SK-N-SH treated with all-trans-retinoic acid at 6 μM for 48 hours (cell line): ENCODE measurements around the gene SLC28A1.

ENCODE experiments used
- ATAC-seq: fragments of 200-7000 bp; cut with Tn5 transposase; 3 replicates; pipeline ENCODE4 v1.9.1; 2020; ENCODE audit warnings: mild to moderate bottlenecking, moderate library complexity
- ARNTL ChIP-seq: fragments of 450-650 bp; formaldehyde crosslinking; IDR thresholded peaks from 2 replicates; pipeline ENCODE4 v1.5.0; 2020; ENCODE audit warnings: low read depth, mild to moderate bottlenecking, moderate library complexity, borderline replicate concordance
- BACH2 ChIP-seq: fragments of 250-450 bp; sonication (Bioruptor Pico); IDR thresholded peaks from 2 replicates; pipeline ENCODE4 v1.9.0; 2021; ENCODE audit warnings: mild to moderate bottlenecking, borderline replicate concordance
- CSDC2 ChIP-seq: fragments of 250-450 bp; sonication (Bioruptor Pico); IDR thresholded peaks from 2 replicates; pipeline ENCODE4 v1.5.0; 2020; ENCODE audit warnings: mild to moderate bottlenecking, moderate library complexity
- GLIS3 ChIP-seq: fragments of 250-450 bp; sonication (Bioruptor Pico); IDR thresholded peaks from 2 replicates; pipeline ENCODE4 v1.5.0; 2020; ENCODE audit warnings: mild to moderate bottlenecking, moderate library complexity
- ISL1 ChIP-seq: fragments of 250-450 bp; sonication (Bioruptor Pico); IDR thresholded peaks from 2 replicates; pipeline ENCODE4 v2.1.2; 2022; ENCODE audit warnings: mild to moderate bottlenecking, moderate library complexity
- OSR1 ChIP-seq: fragments of 250-450 bp; sonication (Bioruptor Pico); IDR thresholded peaks from 2 replicates; pipeline ENCODE4 v1.8.0; 2022; ENCODE audit warnings: moderate library complexity, mild to moderate bottlenecking, inconsistent platforms
- PPARA ChIP-seq: fragments of 250-450 bp; sonication (Bioruptor Pico); IDR thresholded peaks from 2 replicates; pipeline ENCODE4 v1.5.0; 2020; ENCODE audit warnings: mild to moderate bottlenecking, borderline replicate concordance
- RARB ChIP-seq: fragments of 250-450 bp; sonication (Bioruptor Pico); IDR thresholded peaks from 2 replicates; pipeline ENCODE4 v1.8.0; 2021; ENCODE audit warnings: mild to moderate bottlenecking, moderate library complexity
- SNAI2 ChIP-seq: fragments of 250-450 bp; sonication (Bioruptor Pico); IDR thresholded peaks from 2 replicates; pipeline ENCODE4 v1.5.0; 2020; ENCODE audit warnings: mild to moderate bottlenecking, moderate library complexity
- TOX ChIP-seq: fragments of 250-450 bp; sonication (Bioruptor Pico); IDR thresholded peaks from 2 replicates; pipeline ENCODE4 v1.8.0; 2021; ENCODE audit warnings: mild to moderate bottlenecking, moderate library complexity, borderline replicate concordance
- ZC3H10 ChIP-seq: fragments of 250-450 bp; sonication (Bioruptor Pico); IDR thresholded peaks from 2 replicates; pipeline ENCODE4 v1.5.1; 2021; ENCODE audit warnings: mild to moderate bottlenecking, moderate library complexity
- ZFP30 ChIP-seq: fragments of 450-650 bp; formaldehyde crosslinking; IDR thresholded peaks from 2 replicates; pipeline ENCODE4 v1.5.0; 2022; ENCODE audit warnings: mild to moderate bottlenecking, moderate library complexity
- ZNF565 ChIP-seq: fragments of 450-650 bp; formaldehyde crosslinking; conservative IDR thresholded peaks from 2 replicates; pipeline ENCODE4 v1.5.0; 2020; ENCODE audit warnings: low read depth, mild to moderate bottlenecking, moderate library complexity
- ZNF70 ChIP-seq: fragments of 450-650 bp; formaldehyde crosslinking; IDR thresholded peaks from 2 replicates; pipeline ENCODE4 v1.5.0; 2020; ENCODE audit warnings: mild to moderate bottlenecking, moderate library complexity
- ZNF8 ChIP-seq: fragments of 450-650 bp; formaldehyde crosslinking; IDR thresholded peaks from 2 replicates; pipeline ENCODE4 v1.5.0; 2020; ENCODE audit warnings: mild to moderate bottlenecking, moderate library complexity
- TF ChIP-seq, protein P1 (sequence below): fragments of 250-450 bp; sonication (Bioruptor Pico); IDR thresholded peaks from 2 replicates; pipeline ENCODE4 v1.5.0; 2020; ENCODE audit warnings: mild to moderate bottlenecking, moderate library complexity
- TF ChIP-seq, protein P2 (sequence below): fragments of 250-450 bp; sonication (Bioruptor Pico); IDR thresholded peaks from 2 replicates; pipeline ENCODE4 v1.5.1; 2021; ENCODE audit warnings: mild to moderate bottlenecking, moderate library complexity
- TF ChIP-seq, protein P3 (sequence below): fragments of 250-450 bp; sonication (Bioruptor Pico); IDR thresholded peaks from 2 replicates; pipeline ENCODE4 v1.8.0; 2021; ENCODE audit warnings: low read depth, mild to moderate bottlenecking, moderate library complexity, borderline replicate concordance
- TF ChIP-seq, protein P4 (sequence below): fragments of 250-450 bp; sonication (Bioruptor Pico); IDR thresholded peaks from 2 replicates; pipeline ENCODE4 v1.5.1; 2020; ENCODE audit warnings: low read depth, mild to moderate bottlenecking, moderate library complexity

SLC28A1 gene

DNA sequence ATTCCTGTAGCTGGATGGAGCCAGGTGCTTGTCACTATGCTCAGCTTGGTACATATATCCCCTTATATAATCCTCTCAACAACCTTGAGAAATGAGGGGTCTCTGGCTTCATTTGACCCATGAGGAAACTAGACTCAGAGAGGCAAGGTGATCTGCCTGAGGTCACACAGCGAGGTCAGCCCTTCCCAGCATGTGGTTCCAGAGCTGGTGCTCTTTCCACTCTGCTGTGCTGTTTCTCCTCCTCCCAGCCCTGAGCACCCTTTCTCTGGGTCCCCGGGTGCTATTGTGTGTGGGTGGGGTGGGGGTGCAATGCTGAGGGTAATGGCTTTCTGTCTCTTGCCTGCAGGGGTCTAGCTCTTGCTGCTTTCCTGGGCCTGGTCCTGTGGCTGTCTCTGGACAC, 19.3 kb downstream of the SLC28A1 start (continued):
- TF ChIP-seq, protein P1, sequence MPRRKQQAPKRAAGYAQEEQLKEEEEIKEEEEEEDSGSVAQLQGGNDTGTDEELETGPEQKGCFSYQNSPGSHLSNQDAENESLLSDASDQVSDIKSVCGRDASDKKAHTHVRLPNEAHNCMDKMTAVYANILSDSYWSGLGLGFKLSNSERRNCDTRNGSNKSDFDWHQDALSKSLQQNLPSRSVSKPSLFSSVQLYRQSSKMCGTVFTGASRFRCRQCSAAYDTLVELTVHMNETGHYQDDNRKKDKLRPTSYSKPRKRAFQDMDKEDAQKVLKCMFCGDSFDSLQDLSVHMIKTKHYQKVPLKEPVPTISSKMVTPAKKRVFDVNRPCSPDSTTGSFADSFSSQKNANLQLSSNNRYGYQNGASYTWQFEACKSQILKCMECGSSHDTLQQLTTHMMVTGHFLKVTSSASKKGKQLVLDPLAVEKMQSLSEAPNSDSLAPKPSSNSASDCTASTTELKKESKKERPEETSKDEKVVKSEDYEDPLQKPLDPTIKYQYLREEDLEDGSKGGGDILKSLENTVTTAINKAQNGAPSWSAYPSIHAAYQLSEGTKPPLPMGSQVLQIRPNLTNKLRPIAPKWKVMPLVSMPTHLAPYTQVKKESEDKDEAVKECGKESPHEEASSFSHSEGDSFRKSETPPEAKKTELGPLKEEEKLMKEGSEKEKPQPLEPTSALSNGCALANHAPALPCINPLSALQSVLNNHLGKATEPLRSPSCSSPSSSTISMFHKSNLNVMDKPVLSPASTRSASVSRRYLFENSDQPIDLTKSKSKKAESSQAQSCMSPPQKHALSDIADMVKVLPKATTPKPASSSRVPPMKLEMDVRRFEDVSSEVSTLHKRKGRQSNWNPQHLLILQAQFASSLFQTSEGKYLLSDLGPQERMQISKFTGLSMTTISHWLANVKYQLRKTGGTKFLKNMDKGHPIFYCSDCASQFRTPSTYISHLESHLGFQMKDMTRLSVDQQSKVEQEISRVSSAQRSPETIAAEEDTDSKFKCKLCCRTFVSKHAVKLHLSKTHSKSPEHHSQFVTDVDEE: no peak
- TF ChIP-seq ZNF70 (CRISPR knock-in tag) (no peak), ZNF8 (CRISPR knock-in tag) (no peak), ISL1 (no peak), ARNTL (CRISPR knock-in tag) (no peak)

DNA sequence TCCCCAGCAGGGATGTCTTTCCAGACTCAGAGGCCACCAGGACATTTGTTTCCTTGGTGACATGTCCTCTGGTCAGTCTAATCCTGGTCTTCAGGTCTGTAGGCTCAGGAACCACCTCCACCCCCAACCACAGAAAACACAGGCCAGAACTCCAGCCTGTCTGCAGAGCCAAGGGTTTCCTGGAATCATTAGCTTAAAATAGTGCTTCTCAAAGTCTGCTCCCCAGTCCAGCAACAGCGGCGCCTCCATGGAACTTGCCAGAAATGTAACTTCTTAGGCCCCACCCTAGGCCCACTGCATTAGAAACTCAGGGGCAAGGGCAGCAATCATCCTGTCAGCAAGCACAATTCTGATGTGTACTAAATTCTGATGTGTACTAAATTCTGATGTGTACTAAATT, 20.0 kb downstream of the SLC28A1 start:
- ATAC-seq: no peak
- TF ChIP-seq, protein P2, sequence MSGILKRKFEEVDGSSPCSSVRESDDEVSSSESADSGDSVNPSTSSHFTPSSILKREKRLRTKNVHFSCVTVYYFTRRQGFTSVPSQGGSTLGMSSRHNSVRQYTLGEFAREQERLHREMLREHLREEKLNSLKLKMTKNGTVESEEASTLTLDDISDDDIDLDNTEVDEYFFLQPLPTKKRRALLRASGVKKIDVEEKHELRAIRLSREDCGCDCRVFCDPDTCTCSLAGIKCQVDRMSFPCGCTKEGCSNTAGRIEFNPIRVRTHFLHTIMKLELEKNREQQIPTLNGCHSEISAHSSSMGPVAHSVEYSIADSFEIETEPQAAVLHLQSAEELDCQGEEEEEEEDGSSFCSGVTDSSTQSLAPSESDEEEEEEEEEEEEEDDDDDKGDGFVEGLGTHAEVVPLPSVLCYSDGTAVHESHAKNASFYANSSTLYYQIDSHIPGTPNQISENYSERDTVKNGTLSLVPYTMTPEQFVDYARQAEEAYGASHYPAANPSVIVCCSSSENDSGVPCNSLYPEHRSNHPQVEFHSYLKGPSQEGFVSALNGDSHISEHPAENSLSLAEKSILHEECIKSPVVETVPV (CRISPR knock-in tag): no peak
- TF ChIP-seq, protein P1: no peak
- TF ChIP-seq ZC3H10 (CRISPR knock-in tag): no peak
- TF ChIP-seq, protein P3, sequence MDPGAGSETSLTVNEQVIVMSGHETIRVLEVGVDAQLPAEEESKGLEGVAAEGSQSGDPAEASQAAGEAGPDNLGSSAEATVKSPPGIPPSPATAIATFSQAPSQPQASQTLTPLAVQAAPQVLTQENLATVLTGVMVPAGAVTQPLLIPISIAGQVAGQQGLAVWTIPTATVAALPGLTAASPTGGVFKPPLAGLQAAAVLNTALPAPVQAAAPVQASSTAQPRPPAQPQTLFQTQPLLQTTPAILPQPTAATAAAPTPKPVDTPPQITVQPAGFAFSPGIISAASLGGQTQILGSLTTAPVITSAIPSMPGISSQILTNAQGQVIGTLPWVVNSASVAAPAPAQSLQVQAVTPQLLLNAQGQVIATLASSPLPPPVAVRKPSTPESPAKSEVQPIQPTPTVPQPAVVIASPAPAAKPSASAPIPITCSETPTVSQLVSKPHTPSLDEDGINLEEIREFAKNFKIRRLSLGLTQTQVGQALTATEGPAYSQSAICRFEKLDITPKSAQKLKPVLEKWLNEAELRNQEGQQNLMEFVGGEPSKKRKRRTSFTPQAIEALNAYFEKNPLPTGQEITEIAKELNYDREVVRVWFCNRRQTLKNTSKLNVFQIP (CRISPR knock-in tag): no peak
- TF ChIP-seq OSR1 (CRISPR knock-in tag): no peak
- no peak for TF ChIP-seq BACH2
- no peak for TF ChIP-seq PPARA (CRISPR knock-in tag)
- no peak for TF ChIP-seq GLIS3 (CRISPR knock-in tag)
- TF ChIP-seq RARB (CRISPR knock-in tag): no peak
- no peak for TF ChIP-seq ARNTL (CRISPR knock-in tag)
- TF ChIP-seq ZNF70 (CRISPR knock-in tag): no peak
- no peak for TF ChIP-seq TOX (CRISPR knock-in tag)
- no peak for TF ChIP-seq ZFP30
- no peak for TF ChIP-seq SNAI2 (CRISPR knock-in tag)
- no peak for TF ChIP-seq ZNF565 (CRISPR knock-in tag)
- TF ChIP-seq ZNF8 (CRISPR knock-in tag): no peak
- TF ChIP-seq, protein P4, sequence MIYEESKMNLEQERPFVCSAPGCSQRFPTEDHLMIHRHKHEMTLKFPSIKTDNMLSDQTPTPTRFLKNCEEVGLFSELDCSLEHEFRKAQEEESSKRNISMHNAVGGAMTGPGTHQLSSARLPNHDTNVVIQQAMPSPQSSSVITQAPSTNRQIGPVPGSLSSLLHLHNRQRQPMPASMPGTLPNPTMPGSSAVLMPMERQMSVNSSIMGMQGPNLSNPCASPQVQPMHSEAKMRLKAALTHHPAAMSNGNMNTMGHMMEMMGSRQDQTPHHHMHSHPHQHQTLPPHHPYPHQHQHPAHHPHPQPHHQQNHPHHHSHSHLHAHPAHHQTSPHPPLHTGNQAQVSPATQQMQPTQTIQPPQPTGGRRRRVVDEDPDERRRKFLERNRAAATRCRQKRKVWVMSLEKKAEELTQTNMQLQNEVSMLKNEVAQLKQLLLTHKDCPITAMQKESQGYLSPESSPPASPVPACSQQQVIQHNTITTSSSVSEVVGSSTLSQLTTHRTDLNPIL (CRISPR knock-in tag): no peak

DNA sequence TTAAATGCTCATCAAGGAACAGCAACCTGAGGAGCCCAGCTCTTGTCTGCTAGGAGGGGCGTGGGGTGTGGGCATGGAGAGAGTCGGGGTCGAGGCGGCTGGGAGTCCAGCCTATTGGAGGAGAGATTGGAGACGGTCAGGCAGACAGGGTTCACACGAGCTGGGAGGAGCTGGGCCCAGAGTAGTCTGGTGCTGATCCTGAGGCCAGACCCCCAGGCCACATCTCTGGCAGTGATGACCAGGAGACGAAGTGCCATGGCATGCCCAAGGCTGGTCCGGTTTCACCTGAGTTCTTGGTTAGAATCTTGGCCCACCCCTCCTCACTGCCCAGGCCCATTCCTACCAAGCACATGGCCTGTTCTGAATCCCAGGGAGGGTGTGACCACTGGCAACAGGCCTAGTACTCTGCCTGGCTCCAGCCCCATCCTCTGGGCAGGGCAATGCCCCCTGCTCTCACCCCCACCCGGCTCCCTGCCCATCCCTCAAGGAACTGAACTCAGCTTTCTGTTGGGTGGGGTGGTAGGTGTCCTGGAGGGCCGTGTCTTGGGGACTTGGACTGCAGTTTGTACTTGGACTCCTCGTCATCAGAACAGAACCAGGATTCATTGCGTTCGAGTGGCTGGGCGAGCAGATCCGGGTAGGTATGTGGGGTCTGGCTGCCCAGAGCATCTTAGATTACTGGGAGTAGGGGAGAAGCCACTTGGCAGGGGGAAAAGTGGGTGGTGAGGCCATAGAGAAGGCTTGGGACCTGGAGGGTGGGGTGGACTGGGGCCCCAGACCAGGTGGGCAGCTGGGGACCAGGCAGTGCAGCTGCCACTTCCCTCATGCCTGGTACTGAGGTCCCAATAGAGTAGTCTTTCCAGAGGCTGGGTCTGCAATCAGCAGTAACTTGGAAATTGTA, 20.8 kb downstream of the SLC28A1 start:
- no peak for ATAC-seq
- no peak for TF ChIP-seq CSDC2 (CRISPR knock-in tag)
- TF ChIP-seq, protein P3 (CRISPR knock-in tag): no peak
- no peak for TF ChIP-seq ZNF70 (CRISPR knock-in tag)
- TF ChIP-seq GLIS3 (CRISPR knock-in tag): no peak
- TF ChIP-seq ISL1: no peak
- TF ChIP-seq, protein P2 (CRISPR knock-in tag): no peak
- TF ChIP-seq PPARA (CRISPR knock-in tag): no peak
- TF ChIP-seq RARB (CRISPR knock-in tag): no peak
- TF ChIP-seq, protein P1: no peak
